GM23338 (cell line): Measurements from ENCODE around the gene GFPT2. TPM values are rescaled to one million over a fixed set of nuclear protein-coding genes. Genes with fewer than 3 reads are reported as not detected.
"Not testable (repeated sequence)": the region's sequence is repeated elsewhere in the genome, so short reads cannot be mapped to it uniquely, and the experiment has no call there.

Experiments
- ATAC-seq: fragments of 200-7000 bp; cut with Tn5 transposase; 3 replicates; pipeline ENCODE4 v1.9.1; 2020
- DNase-seq: peaks from one replicate; pipeline ENCODE4 v3.0.0-alpha.2; 2015; ENCODE audit warnings: low spot score
- H2AFZ ChIP-seq: fragments of 200-600 bp; sonication (generic); 2 replicates; pipeline ENCODE4 v1.8.0; 2016; ENCODE audit warnings: antibody characterized with exemption, mild to moderate bottlenecking, moderate library complexity
- H3F3A ChIP-seq: fragments of 200-600 bp; sonication (generic); replicated peaks from 2 replicates; pipeline ENCODE4 v1.8.0; 2017; ENCODE audit warnings: antibody characterized with exemption, mixed run types, low read depth
- H3K27ac ChIP-seq: fragments of 200-600 bp; sonication (generic); 2 replicates; pipeline ENCODE4 v1.6.1; 2016; ENCODE audit warnings: low read depth
- H3K27me3 ChIP-seq: fragments of 200-600 bp; sonication (generic); 2 replicates; pipeline ENCODE4 v1.8.0; 2016; ENCODE audit warnings: mild to moderate bottlenecking, mixed run types, moderate library complexity; ENCODE audit not compliant: insufficient read depth
- H3K36me3 ChIP-seq: fragments of 200-600 bp; sonication (generic); 2 replicates; pipeline ENCODE4 v1.8.0; 2016; ENCODE audit warnings: mild to moderate bottlenecking; ENCODE audit not compliant: insufficient read depth
- H3K4me1 ChIP-seq: fragments of 200-600 bp; sonication (generic); 2 replicates; pipeline ENCODE4 v1.8.0; 2016; ENCODE audit warnings: mild to moderate bottlenecking, moderate library complexity; ENCODE audit not compliant: insufficient read depth
- H3K4me2 ChIP-seq: fragments of 200-600 bp; sonication (generic); 2 replicates; pipeline ENCODE4 v1.7.1; 2017; ENCODE audit warnings: mixed run types
- H3K4me3 ChIP-seq: fragments of 200-600 bp; sonication (generic); 2 replicates; pipeline ENCODE4 v1.6.1; 2016; ENCODE audit warnings: mixed run types
- H3K79me2 ChIP-seq: fragments of 200-600 bp; sonication (generic); replicated peaks from 2 replicates; pipeline ENCODE4 v1.8.0; 2017; ENCODE audit warnings: mild to moderate bottlenecking; ENCODE audit not compliant: insufficient read depth
- H3K9me2 ChIP-seq: fragments of 200-600 bp; sonication (generic); 2 replicates; pipeline ENCODE4 v1.8.0; 2017; ENCODE audit not compliant: insufficient read depth
- H4K20me1 ChIP-seq: fragments of 200-600 bp; sonication (generic); replicated peaks from 2 replicates; pipeline ENCODE4 v1.8.0; 2017; ENCODE audit warnings: mild to moderate bottlenecking; ENCODE audit not compliant: insufficient read depth
- H3K27ac Mint-ChIP-seq: 2 replicates; pipeline ENCODE4 v1.8.0; 2020; ENCODE audit warnings: inconsistent platforms, mild to moderate bottlenecking, moderate library complexity, mixed read lengths
- H3K27me3 Mint-ChIP-seq: 3 replicates; pipeline ENCODE4 v1.8.0; 2022; ENCODE audit warnings: low read depth, mild to moderate bottlenecking, moderate library complexity, mixed read lengths, inconsistent platforms; ENCODE audit not compliant: insufficient read depth, poor library complexity
- H3K36me3 Mint-ChIP-seq: 3 replicates; pipeline ENCODE4 v1.8.0; 2021; ENCODE audit warnings: low read depth, mild to moderate bottlenecking, inconsistent platforms, moderate library complexity, mixed read lengths
- H3K4me1 Mint-ChIP-seq: 3 replicates; pipeline ENCODE4 v1.8.0; 2020; ENCODE audit warnings: mild to moderate bottlenecking, inconsistent platforms, mixed read lengths
- H3K4me3 Mint-ChIP-seq: 3 replicates; pipeline ENCODE4 v1.8.0; 2021; ENCODE audit warnings: moderate library complexity, mild to moderate bottlenecking, inconsistent platforms, mixed read lengths
- H3K9me3 Mint-ChIP-seq: 3 replicates; pipeline ENCODE4 v1.8.0; 2020; ENCODE audit warnings: moderate library complexity, mild to moderate bottlenecking, inconsistent platforms, mixed read lengths
- CREB1 ChIP-seq: fragments of 250-450 bp; sonication (Bioruptor Pico); IDR thresholded peaks from 2 replicates; pipeline ENCODE4 v1.5.0; 2020; ENCODE audit warnings: low read depth, mild to moderate bottlenecking, moderate library complexity
- EZH2 ChIP-seq: fragments of 200-600 bp; sonication (generic); IDR thresholded peaks from one replicate; pipeline ENCODE4 v1.8.0; 2017; ENCODE audit warnings: antibody characterized with exemption, mild to moderate bottlenecking, low read depth; ENCODE audit not compliant: unreplicated experiment
- EZH2phosphoT487 ChIP-seq: fragments of 200-600 bp; sonication (generic); IDR thresholded peaks from one replicate; pipeline ENCODE4 v1.8.1; 2018; ENCODE audit warnings: antibody characterized with exemption; ENCODE audit not compliant: unreplicated experiment
- NANOG ChIP-seq: IDR thresholded peaks from 2 replicates; pipeline ENCODE4 v1.6.1; 2016; ENCODE audit warnings: antibody characterized with exemption, borderline replicate concordance
- POLR2AphosphoS5 ChIP-seq: IDR thresholded peaks from 2 replicates; pipeline ENCODE4 v1.6.1; 2016; ENCODE audit warnings: antibody characterized with exemption, low read depth
- STAT1 ChIP-seq: IDR thresholded peaks from one replicate; pipeline ENCODE4 v1.6.1; 2016; ENCODE audit warnings: antibody characterized with exemption; ENCODE audit not compliant: unreplicated experiment
- ZNF114 ChIP-seq: fragments of 250-450 bp; sonication (Bioruptor Pico); IDR thresholded peaks from 2 replicates; pipeline ENCODE4 v1.5.0; 2020; ENCODE audit warnings: mild to moderate bottlenecking, moderate library complexity
- ZNF331 ChIP-seq: fragments of 250-450 bp; sonication (Bioruptor Pico); IDR thresholded peaks from 2 replicates; pipeline ENCODE4 v1.5.0; 2020; ENCODE audit warnings: low read depth, mild to moderate bottlenecking, moderate library complexity
- polyA plus RNA-seq: library from polyadenylated mRNA; unstranded; fragments of >200 nt; fragmentation: Nextera tagmentation; extraction: Ambion mirVana; gene quantifications from 2 replicates; pipeline ENCODE4 v1.2.1, GENCODE V29; 2016
- total RNA-seq: library from RNA; depleted of rRNA; stranded (reverse); fragments of >200 nt; shearing (Covaris generic); gene quantifications from 2 replicates; pipeline ENCODE4 v1.2.3, GENCODE V29; 2014
- TF ChIP-seq, protein P1 (sequence below): fragments of 250-450 bp; sonication (Bioruptor Pico); IDR thresholded peaks from 2 replicates; pipeline ENCODE4 v1.5.0; 2020; ENCODE audit warnings: mild to moderate bottlenecking, moderate library complexity

Gene GFPT2
- total and polyA plus RNA-seq, 2 experiments from 2014 or later = 82.6 to 120 TPM

DNA sequence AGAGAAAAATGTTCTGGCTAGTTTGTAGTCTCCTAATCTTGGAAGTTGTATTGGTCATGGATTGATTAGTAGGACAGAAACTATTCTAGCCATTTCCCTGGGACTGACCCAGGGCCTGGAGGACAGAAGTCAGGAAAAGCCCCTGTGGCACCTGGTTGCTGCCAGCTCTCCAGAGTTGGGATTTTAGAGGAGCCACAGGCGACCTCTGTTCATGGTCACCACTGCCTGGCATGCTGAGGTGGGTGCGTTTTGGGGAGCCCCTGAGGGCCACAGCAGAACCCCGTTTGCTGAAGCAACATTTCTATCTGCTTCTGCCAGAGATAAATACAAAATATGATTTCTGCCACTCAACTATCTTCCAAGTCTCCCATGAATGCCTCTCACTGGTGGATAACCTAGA lies 53.6 kb downstream of the GFPT2 start:
- H3F3A ChIP-seq = 0 out of 2 replicates have a peak, but pooled peaks cover 11% of the 10 kb centered on the region
- Mint-ChIP-seq H3K4me3 (no peak overlapping the region), H3K27me3 (peaks cover 11% of the 10 kb centered on the region), H3K4me1 (peaks cover 10% of the 10 kb centered on the region), H3K27ac (no peak overlapping the region), H3K36me3 (peaks cover 77% of the 10 kb centered on the region), H3K9me3 (peaks cover 6% of the 10 kb centered on the region)
- no peaks in the 10 kb centered on the region for H3K79me2 ChIP-seq
- no peaks in the 10 kb centered on the region for H3K27me3 ChIP-seq
- H3K9me2 ChIP-seq = no peaks in the 10 kb centered on the region
- ATAC-seq (no peak), DNase-seq (no peak)
- H3K36me3 ChIP-seq = peaks cover 25% of the 10 kb centered on the region
- no peak overlapping the region for H2AFZ ChIP-seq
- peaks cover 6% of the 10 kb centered on the region for H3K4me1 ChIP-seq
- no peak overlapping the region for H3K27ac ChIP-seq
- H3K4me3 ChIP-seq = no peak overlapping the region
- no peak overlapping the region for H3K4me2 ChIP-seq
- peaks cover 18% of the 10 kb centered on the region for H4K20me1 ChIP-seq
- no peak for TF ChIP-seq STAT1
- TF ChIP-seq POLR2AphosphoS5 = peak; percentile 17; the same call in 1 of the 2 replicates
- no peak for TF ChIP-seq CREB1 (CRISPR knock-in tag)
- no peak for TF ChIP-seq ZNF114 (CRISPR knock-in tag)
- TF ChIP-seq ZNF331 (CRISPR knock-in tag) = no peak

DNA sequence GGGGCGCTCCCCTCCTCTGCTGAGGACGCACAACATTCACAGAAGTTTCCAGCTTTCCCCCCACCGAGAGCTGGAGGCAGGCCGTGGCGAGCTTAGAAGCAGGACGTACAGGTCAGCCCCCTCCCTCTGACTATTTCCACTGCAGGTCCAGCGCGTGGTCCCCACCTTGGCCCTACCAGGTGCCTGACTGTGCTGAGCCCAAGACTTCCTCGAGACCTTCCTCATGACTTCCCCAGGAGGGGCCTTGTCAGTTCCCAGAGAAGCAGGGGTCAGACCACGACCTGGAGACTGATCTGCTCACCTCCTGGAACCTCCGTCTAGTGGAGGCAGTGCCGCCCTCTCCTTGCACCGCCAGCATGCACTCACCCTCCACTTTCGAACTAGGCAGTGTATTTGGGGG lies 54.1 kb downstream of the GFPT2 start:
- H4K20me1 ChIP-seq = peaks cover 21% of the 10 kb centered on the region
- H3K36me3 ChIP-seq = peaks cover 25% of the 10 kb centered on the region
- Mint-ChIP-seq H3K27me3 (peaks cover 11% of the 10 kb centered on the region), H3K4me1 (peaks cover 14% of the 10 kb centered on the region), H3K36me3 (peaks cover 77% of the 10 kb centered on the region)
- H3K9me2 ChIP-seq, H3K4me1 ChIP-seq, H2AFZ ChIP-seq, DNase-seq, H3K4me2 ChIP-seq, H3K27ac ChIP-seq, H3K9me3 Mint-ChIP-seq, H3K4me3 ChIP-seq, H3K4me3 Mint-ChIP-seq, H3K27me3 ChIP-seq, H3K79me2 ChIP-seq, H3K27ac Mint-ChIP-seq: not testable (repeated sequence)
- 0 out of 2 replicates have a peak, but pooled peaks cover 16% of the 10 kb centered on the region for H3F3A ChIP-seq
- ATAC-seq = peak; percentile 7; the same call in 2 of the 3 replicates

GRCh38 chr5:180297587-180298282 lies 55.4 kb downstream of the GFPT2 start:
- H3K4me3 ChIP-seq = no peak overlapping the region
- peaks cover 23% of the 10 kb centered on the region for H3K36me3 ChIP-seq
- H3K27ac Mint-ChIP-seq = no peak overlapping the region
- H4K20me1 ChIP-seq = peaks cover 24% of the 10 kb centered on the region
- H3K36me3 Mint-ChIP-seq = peaks cover 70% of the 10 kb centered on the region
- H3K9me2 ChIP-seq = no peaks in the 10 kb centered on the region
- ATAC-seq = no peak
- H3K27me3 ChIP-seq = no peaks in the 10 kb centered on the region
- H3F3A ChIP-seq = peaks cover 19% of the 10 kb centered on the region; the same call in 1 of the 2 replicates
- H3K4me2 ChIP-seq = no peak overlapping the region
- no peak overlapping the region for H3K27ac ChIP-seq
- H3K4me1 Mint-ChIP-seq = peaks cover 24% of the 10 kb centered on the region
- peaks cover 8% of the 10 kb centered on the region for H3K79me2 ChIP-seq
- H2AFZ ChIP-seq = no peak overlapping the region
- H3K4me1 ChIP-seq = peaks cover 10% of the 10 kb centered on the region
- peaks cover 13% of the 10 kb centered on the region for H3K9me3 Mint-ChIP-seq
- peaks cover 16% of the 10 kb centered on the region for H3K27me3 Mint-ChIP-seq
- no peak for DNase-seq
- H3K4me3 Mint-ChIP-seq = no peak overlapping the region
- TF ChIP-seq NANOG = no peak
- no peak for TF ChIP-seq EZH2phosphoT487
- no peak for TF ChIP-seq EZH2
- no peak for TF ChIP-seq STAT1
- TF ChIP-seq, protein P1, sequence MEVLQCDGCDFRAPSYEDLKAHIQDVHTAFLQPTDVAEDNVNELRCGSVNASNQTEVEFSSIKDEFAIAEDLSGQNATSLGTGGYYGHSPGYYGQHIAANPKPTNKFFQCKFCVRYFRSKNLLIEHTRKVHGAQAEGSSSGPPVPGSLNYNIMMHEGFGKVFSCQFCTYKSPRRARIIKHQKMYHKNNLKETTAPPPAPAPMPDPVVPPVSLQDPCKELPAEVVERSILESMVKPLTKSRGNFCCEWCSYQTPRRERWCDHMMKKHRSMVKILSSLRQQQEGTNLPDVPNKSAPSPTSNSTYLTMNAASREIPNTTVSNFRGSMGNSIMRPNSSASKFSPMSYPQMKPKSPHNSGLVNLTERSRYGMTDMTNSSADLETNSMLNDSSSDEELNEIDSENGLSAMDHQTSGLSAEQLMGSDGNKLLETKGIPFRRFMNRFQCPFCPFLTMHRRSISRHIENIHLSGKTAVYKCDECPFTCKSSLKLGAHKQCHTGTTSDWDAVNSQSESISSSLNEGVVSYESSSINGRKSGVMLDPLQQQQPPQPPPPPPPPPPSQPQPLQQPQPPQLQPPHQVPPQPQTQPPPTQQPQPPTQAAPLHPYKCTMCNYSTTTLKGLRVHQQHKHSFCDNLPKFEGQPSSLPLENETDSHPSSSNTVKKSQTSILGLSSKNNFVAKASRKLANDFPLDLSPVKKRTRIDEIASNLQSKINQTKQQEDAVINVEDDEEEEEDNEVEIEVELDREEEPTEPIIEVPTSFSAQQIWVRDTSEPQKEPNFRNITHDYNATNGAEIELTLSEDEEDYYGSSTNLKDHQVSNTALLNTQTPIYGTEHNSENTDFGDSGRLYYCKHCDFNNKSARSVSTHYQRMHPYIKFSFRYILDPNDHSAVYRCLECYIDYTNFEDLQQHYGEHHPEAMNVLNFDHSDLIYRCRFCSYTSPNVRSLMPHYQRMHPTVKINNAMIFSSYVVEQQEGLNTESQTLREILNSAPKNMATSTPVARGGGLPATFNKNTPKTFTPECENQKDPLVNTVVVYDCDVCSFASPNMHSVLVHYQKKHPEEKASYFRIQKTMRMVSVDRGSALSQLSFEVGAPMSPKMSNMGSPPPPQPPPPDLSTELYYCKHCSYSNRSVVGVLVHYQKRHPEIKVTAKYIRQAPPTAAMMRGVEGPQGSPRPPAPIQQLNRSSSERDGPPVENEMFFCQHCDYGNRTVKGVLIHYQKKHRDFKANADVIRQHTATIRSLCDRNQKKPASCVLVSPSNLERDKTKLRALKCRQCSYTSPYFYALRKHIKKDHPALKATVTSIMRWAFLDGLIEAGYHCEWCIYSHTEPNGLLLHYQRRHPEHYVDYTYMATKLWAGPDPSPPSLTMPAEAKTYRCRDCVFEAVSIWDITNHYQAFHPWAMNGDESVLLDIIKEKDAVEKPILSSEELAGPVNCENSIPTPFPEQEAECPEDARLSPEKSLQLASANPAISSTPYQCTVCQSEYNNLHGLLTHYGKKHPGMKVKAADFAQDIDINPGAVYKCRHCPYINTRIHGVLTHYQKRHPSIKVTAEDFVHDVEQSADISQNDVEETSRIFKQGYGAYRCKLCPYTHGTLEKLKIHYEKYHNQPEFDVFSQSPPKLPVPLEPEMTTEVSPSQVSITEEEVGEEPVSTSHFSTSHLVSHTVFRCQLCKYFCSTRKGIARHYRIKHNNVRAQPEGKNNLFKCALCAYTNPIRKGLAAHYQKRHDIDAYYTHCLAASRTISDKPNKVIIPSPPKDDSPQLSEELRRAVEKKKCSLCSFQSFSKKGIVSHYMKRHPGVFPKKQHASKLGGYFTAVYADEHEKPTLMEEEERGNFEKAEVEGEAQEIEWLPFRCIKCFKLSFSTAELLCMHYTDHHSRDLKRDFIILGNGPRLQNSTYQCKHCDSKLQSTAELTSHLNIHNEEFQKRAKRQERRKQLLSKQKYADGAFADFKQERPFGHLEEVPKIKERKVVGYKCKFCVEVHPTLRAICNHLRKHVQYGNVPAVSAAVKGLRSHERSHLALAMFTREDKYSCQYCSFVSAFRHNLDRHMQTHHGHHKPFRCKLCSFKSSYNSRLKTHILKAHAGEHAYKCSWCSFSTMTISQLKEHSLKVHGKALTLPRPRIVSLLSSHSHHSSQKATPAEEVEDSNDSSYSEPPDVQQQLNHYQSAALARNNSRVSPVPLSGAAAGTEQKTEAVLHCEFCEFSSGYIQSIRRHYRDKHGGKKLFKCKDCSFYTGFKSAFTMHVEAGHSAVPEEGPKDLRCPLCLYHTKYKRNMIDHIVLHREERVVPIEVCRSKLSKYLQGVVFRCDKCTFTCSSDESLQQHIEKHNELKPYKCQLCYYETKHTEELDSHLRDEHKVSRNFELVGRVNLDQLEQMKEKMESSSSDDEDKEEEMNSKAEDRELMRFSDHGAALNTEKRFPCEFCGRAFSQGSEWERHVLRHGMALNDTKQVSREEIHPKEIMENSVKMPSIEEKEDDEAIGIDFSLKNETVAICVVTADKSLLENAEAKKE (CRISPR knock-in tag) = no peak
